Lower leg skin (tissue), 4 donors: Measurements from ENCODE around the gene DGUOK. TPM values are rescaled to one million over a fixed set of nuclear protein-coding genes. Genes with fewer than 3 reads are reported as not detected.

Experiments used
- DNase-seq, 2 donors: peaks; one replicate each; pipeline ENCODE4 v3.0.0-alpha.2; 2019; ENCODE audit warnings: low spot score in 2 of 2
- H3K4me3 ChIP-seq: fragments of 200-600 bp; sonication (generic); 2 replicates; pipeline ENCODE4 v1.5.1; 2017; ENCODE audit warnings: mild to moderate bottlenecking, low read depth; ENCODE audit not compliant: poor library complexity, severe bottlenecking
- POLR2A ChIP-seq, 2 donors: fragments of 450-650 bp; IDR thresholded peaks; one replicate each; pipeline ENCODE4 v1.6.1; 2016 to 2017; ENCODE audit warnings: antibody characterized with exemption in 2 of 2, mild to moderate bottlenecking in 1 of 2, moderate library complexity in 1 of 2
- WGBS, 2 donors: methylation state at CpG; one replicate each; pipeline ENCODE4 v1.1.5; 2018; 5-methylcytosine and 5-hydroxymethylcytosine counted together
- intact Hi-C: fragments of 100-400 bp; cut with DNase I; formaldehyde crosslinking; loops from one replicate; pipeline ENCODE4 v1.15.0; 2023; ENCODE audit warnings: low total_unique reads
- total RNA-seq, 4 donors: library from RNA; depleted of rRNA; stranded (reverse); fragments of >200 nt; gene quantifications; one replicate each; pipeline ENCODE4 v1.1.0, GENCODE V29; 2016
- TF ChIP-seq, protein P1 (sequence below), 3 donors: fragments of 450-650 bp; IDR thresholded peaks; one replicate each; pipeline ENCODE4 v1.5.1; 2016; ENCODE audit warnings: antibody characterized with exemption in 3 of 3, mild to moderate bottlenecking in 3 of 3, moderate library complexity in 2 of 3

The DGUOK gene
- total RNA-seq, 4 donors from 2014 or later = 34.4 to 73.2 (median 48.0) TPM

DNA sequence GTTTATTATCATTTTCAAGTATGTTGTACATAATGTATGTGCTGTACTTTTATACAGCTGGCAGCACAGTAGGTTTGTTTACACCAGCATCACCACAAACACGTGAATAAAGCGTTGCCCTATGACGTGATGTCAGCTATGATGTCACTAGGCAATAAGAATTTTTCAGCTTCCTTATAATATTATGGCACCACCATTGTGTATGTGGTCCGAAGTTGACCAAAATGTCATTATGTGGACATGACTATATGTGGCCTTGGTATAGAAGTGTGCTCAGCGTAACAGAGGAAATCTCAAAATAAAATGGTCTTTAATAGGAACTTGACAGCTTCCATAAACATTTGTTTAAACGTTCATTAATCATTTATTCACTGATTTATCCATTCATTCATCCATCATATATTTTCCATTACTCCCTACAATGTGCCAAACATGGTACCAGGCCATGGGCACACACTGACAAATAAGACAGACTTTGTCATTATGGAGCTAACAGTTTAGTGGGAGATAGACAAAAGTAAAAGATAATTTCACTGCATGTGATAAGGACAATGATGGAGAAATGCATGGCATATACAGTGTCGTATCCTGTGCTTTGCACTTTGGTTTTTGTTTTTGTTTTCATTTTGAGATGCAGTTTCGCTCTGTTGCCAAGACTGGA lies 15.0 kb upstream of the DGUOK start:
- 82 to 84% methylated on average over 8 of the region's 8 CpGs for WGBS, 2 donors
- DNase-seq = peak in 1 of 2 donors; percentile 12
- intact Hi-C loops = no loop called here
- TF ChIP-seq POLR2A (IDR thresholded peaks at IDR 0.05) = no peak
- TF ChIP-seq, protein P1, sequence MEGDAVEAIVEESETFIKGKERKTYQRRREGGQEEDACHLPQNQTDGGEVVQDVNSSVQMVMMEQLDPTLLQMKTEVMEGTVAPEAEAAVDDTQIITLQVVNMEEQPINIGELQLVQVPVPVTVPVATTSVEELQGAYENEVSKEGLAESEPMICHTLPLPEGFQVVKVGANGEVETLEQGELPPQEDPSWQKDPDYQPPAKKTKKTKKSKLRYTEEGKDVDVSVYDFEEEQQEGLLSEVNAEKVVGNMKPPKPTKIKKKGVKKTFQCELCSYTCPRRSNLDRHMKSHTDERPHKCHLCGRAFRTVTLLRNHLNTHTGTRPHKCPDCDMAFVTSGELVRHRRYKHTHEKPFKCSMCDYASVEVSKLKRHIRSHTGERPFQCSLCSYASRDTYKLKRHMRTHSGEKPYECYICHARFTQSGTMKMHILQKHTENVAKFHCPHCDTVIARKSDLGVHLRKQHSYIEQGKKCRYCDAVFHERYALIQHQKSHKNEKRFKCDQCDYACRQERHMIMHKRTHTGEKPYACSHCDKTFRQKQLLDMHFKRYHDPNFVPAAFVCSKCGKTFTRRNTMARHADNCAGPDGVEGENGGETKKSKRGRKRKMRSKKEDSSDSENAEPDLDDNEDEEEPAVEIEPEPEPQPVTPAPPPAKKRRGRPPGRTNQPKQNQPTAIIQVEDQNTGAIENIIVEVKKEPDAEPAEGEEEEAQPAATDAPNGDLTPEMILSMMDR (IDR thresholded peaks at IDR 0.05) = no peak
- H3K4me3 ChIP-seq = no peak overlapping the region

- H3K4me3 ChIP-seq = no peak overlapping the region
- intact Hi-C loops = no loop called here
- TF ChIP-seq, protein P1 (IDR thresholded peaks at IDR 0.05) = no peak
- no peak for TF ChIP-seq POLR2A (IDR thresholded peaks at IDR 0.05)
- peak in 1 of 2 donors; percentile 59 for DNase-seq
- 91 to 93% methylated on average over 8 of the region's 8 CpGs for WGBS, 2 donors
Observed at GRCh38 chr2:73913414-73914054, 13.1 kb upstream of the DGUOK start.

DNA sequence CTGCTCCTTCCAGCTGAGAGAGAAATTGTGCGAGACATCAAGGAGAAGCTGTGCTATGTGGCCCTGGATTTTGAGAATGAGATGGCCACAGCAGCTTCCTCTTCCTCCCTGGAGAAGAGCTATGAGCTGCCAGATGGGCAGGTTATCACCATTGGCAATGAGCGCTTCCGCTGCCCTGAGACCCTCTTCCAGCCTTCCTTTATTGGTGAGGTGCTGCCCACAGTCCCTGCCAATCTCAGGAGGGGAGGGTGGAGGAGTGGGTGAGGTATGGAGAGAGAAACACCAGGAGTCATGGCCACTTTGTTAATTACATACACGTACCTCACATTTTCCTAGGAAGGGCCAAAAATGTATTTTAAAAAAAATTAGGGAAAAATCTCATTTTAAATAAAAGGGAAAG lies 12.0 kb upstream of the DGUOK start:
- intact Hi-C loops = no loop called here

GRCh38 chr2:73915437-73915993 lies 11.2 kb upstream of the DGUOK start:
- WGBS, 2 donors = 94 to 96% methylated on average over 5 of the region's 5 CpGs
- no peak for TF ChIP-seq POLR2A (IDR thresholded peaks at IDR 0.05)
- TF ChIP-seq, protein P1 (IDR thresholded peaks at IDR 0.05) = no peak

More for the DNA sequence above, 12.0 kb upstream of the DGUOK start:
- TF ChIP-seq POLR2A (IDR thresholded peaks at IDR 0.05) = no peak
- TF ChIP-seq, protein P1 (IDR thresholded peaks at IDR 0.05) = no peak
- DNase-seq = peak in 1 of 2 donors; percentile 40
- no peak overlapping the region for H3K4me3 ChIP-seq
- 83 to 93% methylated on average over 4 of the region's 4 CpGs for WGBS, 2 donors

GRCh38 chr2:73916666-73917065 lies 10.0 kb upstream of the DGUOK start:
- peak in 1 of 2 donors; percentile 39 for DNase-seq
- no peak for TF ChIP-seq POLR2A (IDR thresholded peaks at IDR 0.05)
- TF ChIP-seq, protein P1 (IDR thresholded peaks at IDR 0.05) = no peak
- WGBS, 2 donors = 38 to 41% methylated on average over 2 of the region's 2 CpGs
- H3K4me3 ChIP-seq = no peak overlapping the region
- intact Hi-C loops = no loop called here

More at GRCh38 chr2:73915437-73915993, 11.2 kb upstream of the DGUOK start:
- no peak overlapping the region for H3K4me3 ChIP-seq
- DNase-seq = peak in 1 of 2 donors; percentile 5
- intact Hi-C loops = no loop called here
